HG03520 (cell line): Measurements from ENCODE around the gene TLX2.

Source experiments
- ATAC-seq: cut with Tn5 transposase; IDR thresholded peaks from one replicate; pipeline ENCODE4 v1.9.1; 2021; ENCODE audit warnings: mild to moderate bottlenecking, moderate library complexity; ENCODE audit not compliant: unreplicated experiment

The TLX2 gene

DNA sequence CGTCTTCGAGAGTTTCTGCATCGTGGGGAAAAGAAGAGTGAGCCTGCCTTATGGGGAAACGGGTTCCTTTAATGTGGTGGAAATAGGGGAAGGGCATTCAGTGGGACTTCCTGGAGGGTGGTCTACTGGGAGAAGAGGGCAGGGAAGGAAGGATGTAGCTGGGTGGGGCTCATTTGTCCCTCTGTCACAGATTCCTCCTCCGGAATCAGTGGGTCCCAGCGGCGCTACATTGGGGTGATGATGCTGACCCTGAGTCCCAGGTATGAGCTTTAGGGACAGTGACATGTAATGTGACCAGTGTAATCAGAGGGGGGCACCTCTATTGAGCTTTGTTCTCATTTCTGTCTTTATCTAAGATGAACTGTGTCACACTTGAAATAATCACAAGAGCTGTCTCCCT, 17.4 kb downstream of the TLX2 start:
- no peak for ATAC-seq

DNA sequence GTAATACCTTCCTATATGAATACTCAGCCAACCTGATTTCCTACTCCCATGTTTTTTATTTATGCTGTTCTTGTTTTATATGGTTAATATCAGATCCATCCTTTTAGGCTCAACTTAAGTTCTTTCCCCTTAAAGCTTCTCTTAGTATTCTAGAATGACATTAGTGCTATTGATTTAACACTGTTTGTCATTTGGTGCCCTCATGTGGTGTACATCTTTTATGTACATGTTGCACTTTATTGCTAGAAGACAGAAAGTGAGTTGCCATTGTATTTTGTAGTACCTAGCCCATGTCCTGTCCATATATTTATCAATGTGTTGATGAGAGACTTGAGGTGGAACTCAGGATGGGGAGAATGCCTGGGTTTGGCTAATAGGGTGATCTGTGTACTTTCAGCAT, 18.0 kb downstream of the TLX2 start:
- ATAC-seq, result no peak

DNA sequence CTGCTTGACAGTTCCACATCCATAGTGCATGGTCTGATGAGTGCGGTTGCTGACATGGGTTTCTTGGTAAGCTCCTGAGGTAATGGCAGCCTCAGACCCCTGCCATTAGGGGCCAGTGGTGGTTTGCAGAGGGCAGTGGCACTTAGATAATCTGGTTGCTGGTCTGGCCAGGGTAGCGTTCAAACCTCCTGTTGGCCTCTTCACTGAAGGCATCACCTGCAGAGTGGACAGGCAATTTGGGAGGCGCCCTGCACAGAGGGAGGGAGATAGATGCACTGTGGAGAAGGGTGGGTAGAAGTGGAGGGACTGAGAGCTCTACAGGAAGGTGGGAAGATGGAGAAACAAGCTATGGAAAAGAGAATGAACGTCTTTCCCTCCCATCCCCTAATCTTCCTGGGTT, 19.2 kb downstream of the TLX2 start:
- ATAC-seq, result no peak

DNA sequence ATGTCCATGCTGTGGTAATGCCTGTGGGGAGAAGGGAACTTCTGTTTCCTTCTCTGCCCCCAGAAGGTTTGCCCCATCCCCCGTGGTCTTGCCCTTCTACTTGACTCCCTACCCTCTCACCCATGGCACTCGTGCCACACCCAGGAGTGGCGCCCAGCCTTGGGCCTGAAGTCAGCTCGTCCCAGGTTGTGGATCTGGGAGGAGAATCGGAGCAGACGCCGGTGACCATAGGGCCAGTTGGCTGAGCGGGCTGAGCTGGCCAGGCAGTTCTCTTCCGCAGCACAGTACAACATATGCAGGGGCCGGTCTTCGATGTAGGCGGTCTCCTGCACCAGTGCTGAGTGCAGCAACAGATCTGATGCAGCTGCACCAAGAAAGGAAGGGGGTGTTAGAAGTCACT, 20.2 kb downstream of the TLX2 start:
- ATAC-seq, result no peak

DNA sequence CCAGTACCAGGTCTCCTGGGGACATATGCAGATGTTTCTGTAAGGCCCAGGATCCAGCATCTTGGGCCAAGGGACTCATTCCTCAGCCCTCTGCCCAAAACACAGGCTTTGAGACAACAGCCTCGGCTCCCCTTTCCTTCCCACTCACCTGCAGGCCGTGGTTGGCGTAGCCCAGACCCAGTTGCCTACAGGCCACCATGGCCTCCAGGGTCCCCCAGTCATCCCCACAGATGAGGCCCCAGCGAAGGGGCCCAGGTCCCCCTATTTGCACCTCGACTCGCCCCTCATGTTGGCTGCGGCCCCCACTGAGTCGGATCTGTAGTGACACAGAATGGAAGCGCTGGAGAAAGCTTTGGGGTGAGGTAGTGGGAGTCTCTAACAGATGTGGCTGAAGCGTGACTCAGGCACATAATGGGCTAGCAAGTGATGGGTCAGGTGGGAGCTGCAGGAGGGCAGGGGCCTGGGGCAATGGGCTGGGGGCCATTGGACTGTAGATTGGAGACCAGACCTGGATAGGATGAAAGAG, 21.3 kb downstream of the TLX2 start:
- no peak for ATAC-seq

DNA sequence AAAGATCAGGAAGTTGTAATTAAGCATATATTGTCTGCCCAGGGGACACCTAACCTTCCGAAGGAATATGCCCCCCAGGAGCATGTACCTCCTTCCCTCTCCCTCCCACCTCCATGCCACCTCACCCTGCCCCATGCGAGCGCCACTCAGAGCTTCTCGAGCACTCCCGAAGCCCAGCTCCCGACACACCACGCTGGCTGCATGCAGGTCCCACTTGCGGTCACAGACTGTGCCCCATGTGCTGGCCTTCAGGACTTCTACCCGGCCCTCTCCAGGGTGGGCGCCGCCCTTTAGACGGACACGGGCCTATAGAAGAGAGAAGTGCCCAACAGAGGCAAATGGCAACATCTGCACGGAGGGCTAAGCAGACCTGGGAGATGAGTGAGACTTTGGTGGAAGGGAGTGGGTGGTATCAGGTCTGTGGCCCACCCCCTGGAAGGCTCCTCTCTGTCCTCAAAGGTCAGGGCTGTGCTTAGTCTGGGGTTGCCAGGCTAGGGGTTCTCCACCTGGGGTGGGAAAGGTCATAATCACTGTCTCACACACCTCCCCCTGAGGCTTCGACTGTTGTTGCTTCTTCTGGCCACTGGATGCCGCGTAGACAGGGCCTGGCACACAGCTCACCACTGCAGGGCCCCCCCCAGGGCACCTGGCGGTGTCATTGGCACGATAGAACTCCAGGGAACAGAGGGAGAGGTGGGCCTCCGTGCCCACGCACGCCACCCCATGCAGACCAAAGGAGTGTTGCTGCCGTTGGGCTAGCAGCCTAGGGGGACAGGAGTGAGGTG, 22.1 kb downstream of the TLX2 start:
- no peak for ATAC-seq

DNA sequence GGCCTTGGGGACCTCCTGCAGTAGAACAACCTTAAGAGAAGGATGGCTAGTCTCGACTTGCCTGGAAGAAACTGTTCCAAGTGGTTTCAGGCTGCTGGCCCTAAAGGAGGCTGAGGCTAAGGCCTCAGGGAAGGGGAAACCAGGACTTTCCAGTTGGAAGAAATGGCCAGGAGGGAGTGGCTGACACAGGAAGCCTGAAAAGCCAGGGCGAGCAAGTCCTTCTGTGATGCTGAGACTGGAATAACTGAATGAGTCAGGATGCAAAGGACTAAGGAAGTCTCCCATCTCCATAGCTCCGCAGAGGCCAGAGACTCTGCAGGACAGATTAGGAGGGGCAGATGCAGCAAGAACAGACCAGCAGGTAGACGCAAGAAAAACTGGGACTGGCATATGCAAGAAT, 22.9 kb downstream of the TLX2 start:
- ATAC-seq, result no peak

DNA sequence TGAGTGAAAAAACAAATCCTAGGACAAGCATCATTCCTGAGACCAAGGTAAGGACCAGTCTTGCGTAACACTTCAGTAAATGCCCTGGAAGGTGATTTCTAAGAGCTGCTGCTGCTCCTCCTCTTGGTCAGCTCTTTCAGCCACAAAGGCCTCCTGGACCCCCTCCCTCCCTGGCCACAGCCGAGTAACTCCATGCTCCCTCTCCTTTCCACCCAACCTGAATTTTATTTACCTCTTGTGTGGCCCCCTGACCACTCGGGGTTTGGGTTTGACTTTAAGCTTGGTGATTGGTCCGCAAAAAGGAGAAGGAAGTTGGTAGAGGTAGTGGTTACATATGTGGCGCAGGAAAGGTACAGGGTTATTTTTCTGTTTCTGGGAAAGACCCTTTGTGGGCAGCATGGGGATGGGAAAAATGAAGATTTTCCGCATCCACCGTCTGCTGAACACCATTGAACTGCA, 24.7 kb downstream of the TLX2 start:
- no peak for ATAC-seq

DNA sequence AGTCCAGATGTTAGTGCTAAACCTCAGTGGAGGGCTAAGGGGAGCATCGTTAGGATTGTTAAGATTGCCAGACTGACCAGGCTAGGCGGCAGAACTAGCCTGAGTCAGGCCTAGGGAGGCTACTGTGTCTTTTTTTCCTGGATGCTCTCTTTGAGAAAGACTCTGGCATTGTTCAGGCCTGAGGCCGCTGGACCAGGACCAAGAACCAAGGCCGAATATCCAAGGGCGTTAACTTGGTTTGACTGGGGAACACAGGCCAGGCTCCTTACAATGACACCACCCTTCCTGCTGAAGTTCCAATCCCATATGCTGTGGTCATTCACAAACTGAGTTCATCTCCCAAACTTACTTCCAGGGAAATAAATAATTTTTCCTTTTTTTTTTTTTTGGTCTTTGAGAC, 26.0 kb downstream of the TLX2 start:
- ATAC-seq, result no peak

DNA sequence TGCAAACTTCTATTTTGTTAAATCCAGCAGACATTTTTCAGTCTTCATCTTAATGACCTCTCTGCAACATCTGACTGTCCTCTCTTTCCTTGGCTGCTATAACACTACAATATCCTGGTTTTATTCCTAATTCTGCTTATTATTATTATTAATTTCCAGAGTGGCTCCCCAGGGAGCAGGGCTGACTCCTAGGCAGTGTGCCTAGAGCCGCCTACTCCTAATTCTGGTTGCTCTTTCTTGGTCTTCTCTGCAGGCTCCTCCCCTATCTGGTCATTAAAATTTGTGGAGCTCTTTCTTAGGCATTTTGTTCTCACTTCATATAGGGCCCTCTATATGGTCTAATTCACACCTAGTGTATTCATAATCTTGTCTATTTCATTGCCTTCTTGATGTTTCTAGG, 28.7 kb downstream of the TLX2 start:
- ATAC-seq, result no peak

DNA sequence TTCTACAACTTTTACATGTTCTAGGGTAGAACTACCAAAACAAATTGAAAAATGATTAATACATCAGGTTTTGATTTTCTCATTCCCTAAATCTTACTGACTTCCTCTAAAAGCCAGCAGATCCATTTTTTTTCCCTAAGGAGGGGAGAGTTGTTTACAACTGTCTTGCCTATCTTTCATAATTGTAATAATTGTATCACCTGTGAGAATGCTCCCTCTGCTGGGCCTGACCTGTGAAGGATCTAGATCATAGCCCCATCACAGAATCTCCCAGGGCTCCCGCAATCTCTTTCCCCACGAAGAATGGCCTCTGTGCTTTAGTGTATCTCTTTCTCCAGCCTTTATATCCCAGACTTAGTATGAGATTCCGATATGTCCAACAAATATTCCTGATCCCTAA, 30.4 kb downstream of the TLX2 start:
- no peak for ATAC-seq

DNA sequence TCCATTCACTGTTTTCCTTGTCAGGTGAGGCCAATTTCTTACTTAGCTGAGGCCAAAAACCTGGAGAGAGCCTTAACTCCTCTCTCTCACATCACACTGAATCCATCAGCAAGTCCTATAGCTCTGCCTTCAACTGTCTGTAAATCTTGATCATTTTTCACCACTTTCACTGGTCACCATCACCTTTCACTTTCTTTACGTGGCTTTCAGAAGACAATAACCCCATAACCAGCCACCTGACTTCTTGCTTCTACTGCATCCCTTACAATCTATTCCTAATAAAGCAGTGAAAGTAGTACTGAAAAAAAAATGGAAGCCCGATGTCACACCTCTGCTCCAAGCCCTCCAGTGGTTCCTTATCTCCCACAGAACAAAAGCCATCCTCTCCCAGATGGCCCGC, 31.8 kb downstream of the TLX2 start:
- no peak for ATAC-seq

DNA sequence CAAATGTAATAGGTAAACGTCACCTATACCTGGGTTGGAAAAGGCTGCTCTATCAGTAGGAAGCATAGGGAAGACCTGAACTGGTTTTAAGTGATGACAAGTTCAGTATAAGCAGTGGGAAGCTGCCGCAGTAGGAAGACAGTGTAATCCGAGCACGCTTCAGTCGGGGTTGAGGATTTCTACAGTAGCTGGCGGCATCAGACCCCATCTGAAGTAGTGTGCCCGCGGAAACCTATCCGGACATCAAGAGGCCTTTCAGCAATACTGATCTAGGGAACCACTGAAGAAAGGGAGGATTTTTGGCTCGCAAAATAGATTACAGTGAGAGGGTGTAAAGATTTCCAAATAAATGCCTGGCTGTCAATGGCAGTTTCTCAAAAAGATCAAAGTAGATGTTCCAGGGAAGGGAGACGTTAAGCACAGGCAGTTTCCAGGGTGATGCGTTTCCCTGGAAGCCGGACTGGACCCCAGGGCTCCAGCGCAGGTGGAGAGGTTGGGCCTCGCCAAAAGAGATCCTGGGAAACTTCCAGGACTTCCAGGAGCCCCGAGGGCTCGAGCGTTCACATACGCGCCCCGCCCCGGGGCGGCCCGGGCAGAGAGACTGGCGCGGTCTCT, 34.1 kb downstream of the TLX2 start:
- no peak for ATAC-seq

DNA sequence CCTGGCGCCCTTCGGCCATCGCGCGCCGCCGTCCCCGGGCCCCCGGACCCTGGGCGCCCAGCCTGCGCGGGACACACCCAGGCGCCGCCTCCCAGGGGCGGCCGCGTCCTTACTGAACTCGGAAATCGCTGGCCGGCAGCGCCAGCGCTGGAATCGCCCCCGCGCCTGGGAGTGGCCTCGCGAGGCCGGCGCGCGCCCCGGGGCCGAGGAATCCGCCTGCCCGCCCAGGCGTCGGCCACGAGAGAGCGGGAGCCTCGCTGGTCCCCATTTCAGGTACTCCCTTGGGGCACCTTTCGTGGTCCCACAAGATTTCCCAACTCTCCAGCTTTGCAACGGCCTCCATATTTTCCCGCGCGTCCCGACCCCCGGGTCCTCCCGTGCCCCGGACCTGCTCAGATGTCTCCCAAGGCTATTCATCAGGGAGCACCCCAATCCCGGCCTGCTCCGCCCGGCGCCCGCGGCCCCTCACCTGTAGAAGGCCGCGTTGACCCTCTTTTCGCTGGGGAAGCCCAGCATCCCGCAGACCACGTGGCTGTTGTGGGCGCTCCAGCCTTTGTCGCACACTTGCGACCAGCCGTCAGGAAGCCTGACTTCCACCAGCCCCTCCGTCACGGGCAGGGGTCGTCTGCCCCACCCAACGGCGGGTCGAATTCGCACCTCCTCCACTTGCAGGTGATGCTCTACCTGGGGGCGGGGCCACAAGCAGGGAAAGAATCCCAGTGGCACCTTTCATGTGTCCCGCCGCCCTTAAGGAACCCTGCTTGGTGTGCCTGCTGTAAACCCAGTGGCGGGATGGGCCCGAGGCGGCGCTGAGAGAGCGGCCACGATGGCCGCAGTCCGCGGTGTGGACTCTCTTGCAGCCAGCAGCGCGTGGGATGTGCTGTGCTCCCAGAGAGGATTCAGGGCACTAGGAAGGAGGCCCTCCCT, 34.9 kb downstream of the TLX2 start:
- no peak for ATAC-seq

DNA sequence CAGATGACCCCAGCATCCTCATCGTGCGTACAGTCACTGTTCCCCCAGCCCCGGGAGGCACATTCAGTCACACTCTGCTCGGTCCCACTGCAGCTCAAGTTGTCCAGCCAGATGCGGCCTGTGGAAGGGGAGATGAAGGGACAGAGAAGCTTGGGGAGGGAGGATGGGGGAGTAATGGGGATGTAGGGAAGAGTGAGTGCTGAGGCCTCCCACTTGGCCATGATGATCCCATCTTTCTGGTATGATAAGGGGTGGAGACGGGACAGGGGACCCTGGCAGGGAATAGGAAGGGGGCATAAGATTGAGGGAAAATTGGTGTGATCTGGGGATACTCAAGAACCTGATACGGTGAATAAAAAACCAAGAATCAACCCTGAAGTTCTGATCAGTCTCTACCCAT, 36.0 kb downstream of the TLX2 start:
- ATAC-seq, result no peak

DNA sequence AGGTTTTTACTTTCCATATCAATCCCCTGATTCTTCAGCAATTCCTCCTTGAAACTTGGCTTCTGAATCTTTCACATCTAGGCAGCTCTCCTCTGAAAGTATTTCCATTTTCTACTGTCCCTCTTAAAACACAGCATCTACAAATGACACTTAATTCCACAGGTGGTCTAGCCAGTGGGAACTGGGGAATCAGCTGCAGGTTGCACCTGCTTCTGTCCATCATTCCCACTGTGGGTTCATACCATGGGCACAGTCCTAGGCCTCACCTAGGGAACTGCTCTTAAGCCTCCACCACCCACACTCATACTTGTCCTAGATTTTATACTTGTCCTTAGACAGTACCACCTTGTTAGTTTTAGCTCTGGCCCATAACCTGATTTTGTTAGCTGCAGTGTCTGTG, 37.3 kb downstream of the TLX2 start:
- ATAC-seq, result no peak

DNA sequence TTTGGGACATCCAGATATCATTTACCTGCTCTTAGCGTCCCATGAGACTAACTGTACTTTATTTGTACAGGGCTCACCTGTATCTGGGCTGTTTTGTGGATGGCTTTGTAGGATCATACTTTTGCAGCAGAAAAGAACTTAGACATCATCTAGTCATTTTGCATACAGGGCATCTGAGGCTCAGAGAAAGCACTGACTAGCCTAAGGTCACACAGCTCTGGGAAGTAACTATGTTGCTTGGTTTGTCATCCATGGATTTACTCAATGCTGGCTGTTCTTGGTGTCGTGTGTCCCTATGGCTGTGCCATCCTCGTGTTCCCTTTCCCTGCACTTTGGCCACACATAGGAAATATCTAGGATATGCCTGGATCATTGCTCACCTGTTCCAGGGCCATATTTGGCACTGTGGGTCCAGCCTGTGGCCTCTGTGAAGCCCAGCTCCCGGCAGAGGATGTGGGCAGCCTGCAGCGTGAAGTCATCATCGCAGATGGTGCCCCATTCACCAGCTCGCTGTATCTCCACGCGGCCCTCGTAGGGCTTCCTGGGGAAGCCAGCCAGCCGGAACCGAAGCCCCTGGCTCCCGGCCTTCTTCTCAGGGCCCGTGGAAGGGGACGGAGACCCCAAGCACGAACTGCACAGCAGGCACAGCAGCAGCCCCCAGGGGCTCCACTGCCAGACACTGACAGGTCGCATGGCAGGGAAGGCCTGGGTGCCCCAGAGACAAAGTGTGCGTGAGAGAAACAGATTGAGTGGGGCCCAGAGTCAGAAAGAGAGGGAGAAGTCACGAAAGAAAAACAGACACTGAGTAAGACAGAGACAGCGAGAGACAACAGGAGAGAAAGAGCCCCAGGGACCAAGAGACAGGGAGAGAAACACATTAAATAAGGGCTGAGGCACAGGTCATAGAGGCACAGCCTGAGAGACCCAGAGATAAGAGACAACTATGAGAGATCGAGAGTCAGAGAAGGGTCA, 38.0 kb downstream of the TLX2 start:
- ATAC-seq, result no peak

DNA sequence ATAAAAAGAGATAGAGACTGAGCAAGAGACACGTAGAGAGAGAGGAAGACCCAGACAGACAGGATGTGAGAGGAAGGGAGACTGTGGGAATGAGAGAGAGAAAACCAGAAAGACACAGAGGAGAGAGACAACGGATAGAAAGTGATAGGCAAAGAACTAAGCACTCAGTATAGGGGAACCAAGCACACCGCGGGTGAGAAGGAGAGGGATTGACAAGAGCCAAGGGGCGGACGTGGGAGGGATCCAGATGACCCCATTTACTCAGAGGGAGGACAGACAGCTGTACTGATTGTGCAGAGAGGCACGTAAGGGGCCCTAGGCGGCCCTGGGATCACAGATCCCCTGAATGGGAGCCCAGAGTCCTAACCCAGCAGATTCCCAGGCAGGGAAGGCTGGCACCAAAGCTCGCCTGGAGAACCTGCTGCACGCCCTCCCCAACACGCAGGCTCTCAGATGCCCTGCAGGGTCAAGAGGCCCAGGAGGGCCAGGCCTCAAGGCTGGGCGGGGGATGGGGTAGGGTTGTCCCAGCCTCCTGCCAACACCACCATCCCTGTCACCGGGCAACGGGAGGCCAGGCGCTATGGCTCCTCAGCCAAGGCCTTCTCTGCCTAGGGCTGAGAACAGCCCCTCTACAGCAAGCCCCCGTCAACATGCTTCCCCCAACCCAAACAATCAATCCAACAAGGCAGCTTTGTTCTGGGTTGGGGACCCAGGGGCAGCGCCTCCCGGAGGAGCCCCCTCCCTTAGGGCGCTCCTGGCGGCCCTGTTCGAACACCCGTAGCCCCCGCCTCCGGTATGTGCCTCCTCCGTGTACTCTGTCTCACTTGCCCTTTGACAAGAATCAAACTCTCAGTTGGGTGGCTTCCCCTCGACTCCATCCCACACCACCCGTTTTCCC, 38.9 kb downstream of the TLX2 start:
- ATAC-seq, result no peak
